ENCODE results near the gene TMEM117.
"Not testable (repeated sequence)": the region's sequence is repeated elsewhere in the genome, so short reads cannot be mapped to it uniquely, and the experiment has no call there.

TMEM117 gene

GRCh38 chr12:43863770-43864366 lies 28.0 kb downstream of the TMEM117 start:
- Histone ChIP-seq H3K9me3 (ENCODE audit: control insufficient read depth, insufficient read depth, low read depth, low read length) (no peaks in the 10 kb centered on the region), H3K9ac (ENCODE audit: low read length) (no peak overlapping the region), H3K4me3 (ENCODE audit: low read depth, low read length) (no peak overlapping the region), H3K27me3 (ENCODE audit: control insufficient read depth, insufficient read depth, low read length) (no peaks in the 10 kb centered on the region), H3K4me1 (ENCODE audit: control insufficient read depth, insufficient read depth, low read length) (peaks cover 3% of the 10 kb centered on the region; the same call in 1 of the 2 replicates), H3K36me3 (ENCODE audit: control insufficient read depth, insufficient read depth, low read length) (no peaks in the 10 kb centered on the region), H3K27ac (ENCODE audit: low read depth, low read length) (no peak overlapping the region)

- H3K36me3 ChIP-seq (ENCODE audit: control insufficient read depth, insufficient read depth, low read length); H3K27ac ChIP-seq (ENCODE audit: low read depth, low read length); H3K27me3 ChIP-seq (ENCODE audit: control insufficient read depth, insufficient read depth, low read length); H3K4me3 ChIP-seq (ENCODE audit: low read depth, low read length); H3K9ac ChIP-seq (ENCODE audit: low read length); H3K9me3 ChIP-seq (ENCODE audit: control insufficient read depth, insufficient read depth, low read depth, low read length); H3K4me1 ChIP-seq (ENCODE audit: control insufficient read depth, insufficient read depth, low read length): not testable (repeated sequence)
These were observed 28.7 kb downstream of the TMEM117 start for GRCh38 chr12:43864557-43864956.

- H3K36me3 ChIP-seq (ENCODE audit: control insufficient read depth, insufficient read depth, low read length), result no peaks in the 10 kb centered on the region
- H3K4me1 ChIP-seq (ENCODE audit: control insufficient read depth, insufficient read depth, low read length), result no peaks in the 10 kb centered on the region
- no peak overlapping the region for H3K9ac ChIP-seq (ENCODE audit: low read length)
- H3K27ac ChIP-seq (ENCODE audit: low read depth, low read length), result no peak overlapping the region
- H3K4me3 ChIP-seq (ENCODE audit: low read depth, low read length), result no peak overlapping the region
- no peaks in the 10 kb centered on the region for H3K9me3 ChIP-seq (ENCODE audit: control insufficient read depth, insufficient read depth, low read depth, low read length)
- H3K27me3 ChIP-seq (ENCODE audit: control insufficient read depth, insufficient read depth, low read length), result no peaks in the 10 kb centered on the region
These were observed 33.3 kb downstream of the TMEM117 start for GRCh38 chr12:43869184-43869583.

- not testable (repeated sequence) for H3K4me1 ChIP-seq (ENCODE audit: control insufficient read depth, insufficient read depth, low read length); H3K36me3 ChIP-seq (ENCODE audit: control insufficient read depth, insufficient read depth, low read length); H3K9me3 ChIP-seq (ENCODE audit: control insufficient read depth, insufficient read depth, low read depth, low read length)
These were observed 33.9 kb downstream of the TMEM117 start for GRCh38 chr12:43869765-43870164.

GRCh38 chr12:43871258-43871657 lies 35.4 kb downstream of the TMEM117 start:
- H3K9ac ChIP-seq (ENCODE audit: low read length); H3K36me3 ChIP-seq (ENCODE audit: control insufficient read depth, insufficient read depth, low read length); H3K4me3 ChIP-seq (ENCODE audit: low read depth, low read length); H3K27me3 ChIP-seq (ENCODE audit: control insufficient read depth, insufficient read depth, low read length); H3K27ac ChIP-seq (ENCODE audit: low read depth, low read length); H3K9me3 ChIP-seq (ENCODE audit: control insufficient read depth, insufficient read depth, low read depth, low read length); H3K4me1 ChIP-seq (ENCODE audit: control insufficient read depth, insufficient read depth, low read length): not testable (repeated sequence)

More at GRCh38 chr12:43869765-43870164, 33.9 kb downstream of the TMEM117 start:
- H3K27me3 ChIP-seq (ENCODE audit: control insufficient read depth, insufficient read depth, low read length); H3K4me3 ChIP-seq (ENCODE audit: low read depth, low read length); H3K27ac ChIP-seq (ENCODE audit: low read depth, low read length); H3K9ac ChIP-seq (ENCODE audit: low read length): not testable (repeated sequence)

GRCh38 chr12:43872396-43872795 lies 36.5 kb downstream of the TMEM117 start:
- Histone ChIP-seq H3K4me1 (ENCODE audit: control insufficient read depth, insufficient read depth, low read length) (no peaks in the 10 kb centered on the region), H3K9ac (ENCODE audit: low read length) (no peak overlapping the region), H3K4me3 (ENCODE audit: low read depth, low read length) (no peak overlapping the region), H3K9me3 (ENCODE audit: control insufficient read depth, insufficient read depth, low read depth, low read length) (no peaks in the 10 kb centered on the region), H3K36me3 (ENCODE audit: control insufficient read depth, insufficient read depth, low read length) (no peaks in the 10 kb centered on the region), H3K27ac (ENCODE audit: low read depth, low read length) (no peak overlapping the region), H3K27me3 (ENCODE audit: control insufficient read depth, insufficient read depth, low read length) (no peaks in the 10 kb centered on the region)

GRCh38 chr12:43878050-43878449 lies 42.2 kb downstream of the TMEM117 start:
- H3K36me3 ChIP-seq (ENCODE audit: control insufficient read depth, insufficient read depth, low read length), result no peaks in the 10 kb centered on the region
- H3K9me3 ChIP-seq (ENCODE audit: control insufficient read depth, insufficient read depth, low read depth, low read length), result no peaks in the 10 kb centered on the region
- no peak overlapping the region for H3K4me3 ChIP-seq (ENCODE audit: low read depth, low read length)
- no peaks in the 10 kb centered on the region for H3K27me3 ChIP-seq (ENCODE audit: control insufficient read depth, insufficient read depth, low read length)
- no peak overlapping the region for H3K9ac ChIP-seq (ENCODE audit: low read length)
- no peaks in the 10 kb centered on the region for H3K4me1 ChIP-seq (ENCODE audit: control insufficient read depth, insufficient read depth, low read length)
- no peak overlapping the region for H3K27ac ChIP-seq (ENCODE audit: low read depth, low read length)

- Histone ChIP-seq H3K9ac (ENCODE audit: low read length) (no peak overlapping the region), H3K4me1 (ENCODE audit: control insufficient read depth, insufficient read depth, low read length) (peaks cover 5% of the 10 kb centered on the region), H3K4me3 (ENCODE audit: low read depth, low read length) (no peak overlapping the region), H3K27me3 (ENCODE audit: control insufficient read depth, insufficient read depth, low read length) (no peaks in the 10 kb centered on the region), H3K27ac (ENCODE audit: low read depth, low read length) (no peak overlapping the region), H3K9me3 (ENCODE audit: control insufficient read depth, insufficient read depth, low read depth, low read length) (no peaks in the 10 kb centered on the region), H3K36me3 (ENCODE audit: control insufficient read depth, insufficient read depth, low read length) (no peaks in the 10 kb centered on the region)
These were observed 44.7 kb downstream of the TMEM117 start for GRCh38 chr12:43880547-43880946.

- Histone ChIP-seq H3K27me3 (ENCODE audit: control insufficient read depth, insufficient read depth, low read length) (no peaks in the 10 kb centered on the region), H3K4me3 (ENCODE audit: low read depth, low read length) (no peak overlapping the region), H3K4me1 (ENCODE audit: control insufficient read depth, insufficient read depth, low read length) (peaks cover 5% of the 10 kb centered on the region), H3K9ac (ENCODE audit: low read length) (no peak overlapping the region), H3K9me3 (ENCODE audit: control insufficient read depth, insufficient read depth, low read depth, low read length) (no peaks in the 10 kb centered on the region), H3K27ac (ENCODE audit: low read depth, low read length) (no peak overlapping the region), H3K36me3 (ENCODE audit: control insufficient read depth, insufficient read depth, low read length) (no peaks in the 10 kb centered on the region)
These were observed 46.8 kb downstream of the TMEM117 start for GRCh38 chr12:43882578-43883178.

GRCh38 chr12:43883311-43883710 lies 47.4 kb downstream of the TMEM117 start:
- no peaks in the 10 kb centered on the region for H3K9me3 ChIP-seq (ENCODE audit: control insufficient read depth, insufficient read depth, low read depth, low read length)
- peaks cover 5% of the 10 kb centered on the region for H3K4me1 ChIP-seq (ENCODE audit: control insufficient read depth, insufficient read depth, low read length)
- H3K36me3 ChIP-seq (ENCODE audit: control insufficient read depth, insufficient read depth, low read length), result no peaks in the 10 kb centered on the region
- H3K27me3 ChIP-seq (ENCODE audit: control insufficient read depth, insufficient read depth, low read length), result no peaks in the 10 kb centered on the region
- no peak overlapping the region for H3K9ac ChIP-seq (ENCODE audit: low read length)
- H3K27ac ChIP-seq (ENCODE audit: low read depth, low read length), result no peak overlapping the region
- H3K4me3 ChIP-seq (ENCODE audit: low read depth, low read length), result no peak overlapping the region

GRCh38 chr12:43883748-43884147 lies 47.9 kb downstream of the TMEM117 start:
- no peaks in the 10 kb centered on the region for H3K27me3 ChIP-seq (ENCODE audit: control insufficient read depth, insufficient read depth, low read length)
- no peak overlapping the region for H3K4me3 ChIP-seq (ENCODE audit: low read depth, low read length)
- no peak overlapping the region for H3K27ac ChIP-seq (ENCODE audit: low read depth, low read length)
- H3K9ac ChIP-seq (ENCODE audit: low read length), result no peak overlapping the region
- no peaks in the 10 kb centered on the region for H3K36me3 ChIP-seq (ENCODE audit: control insufficient read depth, insufficient read depth, low read length)
- no peaks in the 10 kb centered on the region for H3K9me3 ChIP-seq (ENCODE audit: control insufficient read depth, insufficient read depth, low read depth, low read length)
- peaks cover 5% of the 10 kb centered on the region for H3K4me1 ChIP-seq (ENCODE audit: control insufficient read depth, insufficient read depth, low read length)
